SK-N-SH treated with all-trans-retinoic acid at 6 μM for 48 hours (cell line): ENCODE results near the gene MFNG.

Experiments
- TCF4 ChIP-seq: fragments of 250-450 bp; sonication (Bioruptor Pico); IDR thresholded peaks from 2 replicates; pipeline ENCODE4 v1.8.0; 2021; ENCODE audit warnings: mild to moderate bottlenecking, moderate library complexity, borderline replicate concordance
- ZC3H10 ChIP-seq: fragments of 250-450 bp; sonication (Bioruptor Pico); IDR thresholded peaks from 2 replicates; pipeline ENCODE4 v1.5.1; 2021; ENCODE audit warnings: mild to moderate bottlenecking, moderate library complexity
- ZNF70 ChIP-seq: fragments of 450-650 bp; formaldehyde crosslinking; IDR thresholded peaks from 2 replicates; pipeline ENCODE4 v1.5.0; 2020; ENCODE audit warnings: mild to moderate bottlenecking, moderate library complexity

DNA sequence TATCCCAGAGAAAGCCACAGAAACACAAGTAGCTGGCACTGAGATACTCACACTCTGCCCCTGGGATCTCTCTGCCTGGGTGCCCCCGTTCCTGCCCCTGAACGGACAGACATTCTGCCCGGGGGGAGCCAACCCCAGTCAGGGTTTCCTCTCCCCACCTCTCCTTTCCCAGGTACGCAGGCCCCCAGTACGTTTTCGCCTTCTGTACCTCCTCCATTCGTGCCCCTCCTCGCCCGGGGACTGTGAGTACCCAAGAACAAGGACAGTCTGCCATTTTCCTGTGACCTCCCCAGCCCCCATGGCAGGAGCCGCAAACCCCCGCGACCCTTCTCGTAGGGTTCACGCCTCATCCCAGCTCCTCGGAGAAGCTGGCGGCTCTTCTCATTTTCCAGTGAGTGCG, 29.8 kb downstream of the MFNG start:
- TF ChIP-seq TCF4 (no peak), ZC3H10 (CRISPR knock-in tag) (no peak), ZNF70 (CRISPR knock-in tag) (no peak)
